ENCODE measurements around the gene PDZK1IP1. TPM values are rescaled to one million over a fixed set of nuclear protein-coding genes. Genes with fewer than 3 reads are reported as not detected.
"Not testable (repeated sequence)": the region's sequence is repeated elsewhere in the genome, so short reads cannot be mapped to it uniquely, and the experiment has no call there.

Gene PDZK1IP1
- polyA plus RNA-seq, 5 donors, result 0.44 to 1.7 (median 1.2) TPM

- no peak for DNase-seq
Observed at GRCh38 chr1:47224676-47225399, 35.0 kb upstream of the PDZK1IP1 start.

- no peak for DNase-seq
Observed at GRCh38 chr1:47223921-47224675, 34.3 kb upstream of the PDZK1IP1 start.

GRCh38 chr1:47223174-47223920 lies 33.5 kb upstream of the PDZK1IP1 start:
- no peak for DNase-seq

GRCh38 chr1:47222476-47222875 lies 32.6 kb upstream of the PDZK1IP1 start:
- DNase-seq, result no peak

GRCh38 chr1:47219590-47220220 lies 29.9 kb upstream of the PDZK1IP1 start:
- no peak for DNase-seq

GRCh38 chr1:47219001-47219400 lies 29.2 kb upstream of the PDZK1IP1 start:
- no peak for DNase-seq

GRCh38 chr1:47216278-47217059 lies 26.6 kb upstream of the PDZK1IP1 start:
- no peak for DNase-seq

GRCh38 chr1:47215713-47216112 lies 25.9 kb upstream of the PDZK1IP1 start:
- no peak for DNase-seq

- no peak for DNase-seq
Observed at GRCh38 chr1:47214549-47214948, 24.7 kb upstream of the PDZK1IP1 start.

GRCh38 chr1:47213230-47213963 lies 23.6 kb upstream of the PDZK1IP1 start:
- no peak for DNase-seq

GRCh38 chr1:47212636-47213229 lies 22.9 kb upstream of the PDZK1IP1 start:
- DNase-seq, result no peak

GRCh38 chr1:47211796-47212269 lies 22.0 kb upstream of the PDZK1IP1 start:
- no peak for DNase-seq

- DNase-seq, result no peak
Observed at GRCh38 chr1:47210666-47211065, 20.8 kb upstream of the PDZK1IP1 start.

- no peak for DNase-seq
Observed at GRCh38 chr1:47209725-47210325, 20.0 kb upstream of the PDZK1IP1 start.

GRCh38 chr1:47209091-47209490 lies 19.3 kb upstream of the PDZK1IP1 start:
- DNase-seq, result no peak

- DNase-seq, result no peak
Observed at GRCh38 chr1:47208374-47208850, 18.6 kb upstream of the PDZK1IP1 start.

GRCh38 chr1:47207803-47208373 lies 18.1 kb upstream of the PDZK1IP1 start:
- DNase-seq, result no peak

- DNase-seq, result no peak
Observed at GRCh38 chr1:47205918-47206317, 16.1 kb upstream of the PDZK1IP1 start.

- not testable (repeated sequence) for DNase-seq
Observed at GRCh38 chr1:47203504-47203903, 13.7 kb upstream of the PDZK1IP1 start.
